ENCODE results near the gene ANO2.

- TF ChIP-seq, protein P1, sequence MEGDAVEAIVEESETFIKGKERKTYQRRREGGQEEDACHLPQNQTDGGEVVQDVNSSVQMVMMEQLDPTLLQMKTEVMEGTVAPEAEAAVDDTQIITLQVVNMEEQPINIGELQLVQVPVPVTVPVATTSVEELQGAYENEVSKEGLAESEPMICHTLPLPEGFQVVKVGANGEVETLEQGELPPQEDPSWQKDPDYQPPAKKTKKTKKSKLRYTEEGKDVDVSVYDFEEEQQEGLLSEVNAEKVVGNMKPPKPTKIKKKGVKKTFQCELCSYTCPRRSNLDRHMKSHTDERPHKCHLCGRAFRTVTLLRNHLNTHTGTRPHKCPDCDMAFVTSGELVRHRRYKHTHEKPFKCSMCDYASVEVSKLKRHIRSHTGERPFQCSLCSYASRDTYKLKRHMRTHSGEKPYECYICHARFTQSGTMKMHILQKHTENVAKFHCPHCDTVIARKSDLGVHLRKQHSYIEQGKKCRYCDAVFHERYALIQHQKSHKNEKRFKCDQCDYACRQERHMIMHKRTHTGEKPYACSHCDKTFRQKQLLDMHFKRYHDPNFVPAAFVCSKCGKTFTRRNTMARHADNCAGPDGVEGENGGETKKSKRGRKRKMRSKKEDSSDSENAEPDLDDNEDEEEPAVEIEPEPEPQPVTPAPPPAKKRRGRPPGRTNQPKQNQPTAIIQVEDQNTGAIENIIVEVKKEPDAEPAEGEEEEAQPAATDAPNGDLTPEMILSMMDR (IDR thresholded peaks at IDR 0.05; ENCODE audit: low read depth, low read length): no peak
- TF ChIP-seq EZH2phosphoT487 (IDR thresholded peaks at IDR 0.05; ENCODE audit: low read depth): no peak
Measured at GRCh38 chr12:5966486-5967095, 21.5 kb upstream of the ANO2 start.
